Epithelial cell of umbilical artery (primary cell): ENCODE data around the gene TBC1D12. TPM values are rescaled to one million over a fixed set of nuclear protein-coding genes. Genes with fewer than 3 reads are reported as not detected.

Experiments
- total RNA-seq: library from RNA; depleted of rRNA; stranded (reverse); fragments of >200 nt; gene quantifications from 2 replicates; pipeline ENCODE4 v1.2.3, GENCODE V29; 2014

The TBC1D12 gene
- 9.4 and 12.5 TPM in 2 replicates for total RNA-seq

GRCh38 chr10:94402204-94402842 lies at the start of gene TBC1D12:
TBC1D12 (plus strand) TSS chr10:94402541; CDS start chr10:94402614, 73 bp downstream.

GRCh38 chr10:94362360-94363250 lies 39.7 kb upstream of the TBC1D12 start, which contains the start of gene NOC3L:
NOC3L (minus strand) TSS chr10:94362939; CDS start chr10:94362838, 101 bp downstream.

GRCh38 chr10:94545391-94546048 lies 143.2 kb downstream of the TBC1D12 start, which contains the start of gene HELLS:
HELLS (plus strand) TSS chr10:94545788; CDS start chr10:94545922, 134 bp downstream.

Other genes starting within 250 kb of the TBC1D12 start
- 22.4 and 37.2 TPM in 2 replicates for gene NOC3L, start 39.6 kb upstream of the TBC1D12 start, total RNA-seq
- 37.7 and 82.4 TPM in 2 replicates for gene HELLS, start 143.2 kb downstream of the TBC1D12 start, total RNA-seq